Astrocyte of the hippocampus (primary cell): ENCODE data around the gene HOGA1.
A peak's percentile ranks its signal among the peaks of the same experiment; 100 is the strongest.
"Not testable (repeated sequence)": the region's sequence is repeated elsewhere in the genome, so short reads cannot be mapped to it uniquely, and the experiment has no call there.

ENCODE experiments used
- DNase-seq: peaks from one replicate; pipeline ENCODE4 v3.0.0; 2011; ENCODE audit warnings: low read depth, low spot score

Gene HOGA1

DNA sequence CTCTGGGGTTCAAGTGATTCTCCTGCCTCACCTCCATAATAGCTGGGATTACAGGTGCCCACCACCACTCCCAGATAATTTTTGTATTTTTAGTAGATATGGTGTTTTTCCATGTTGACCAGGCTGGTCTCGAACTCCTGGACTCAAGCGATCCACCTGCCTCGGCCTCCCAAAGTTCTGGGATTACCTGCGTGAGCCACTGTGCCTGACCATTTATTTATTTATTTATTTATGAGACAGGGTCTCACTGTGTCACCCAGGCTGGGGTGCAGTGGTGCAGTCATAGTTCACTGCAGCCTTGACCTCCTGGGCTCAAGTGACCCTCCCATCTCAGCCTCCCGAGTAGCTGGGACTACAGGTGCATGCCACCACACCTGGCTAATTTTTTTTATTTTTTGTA, 29.9 kb upstream of the HOGA1 start:
- not testable (repeated sequence) for DNase-seq

DNA sequence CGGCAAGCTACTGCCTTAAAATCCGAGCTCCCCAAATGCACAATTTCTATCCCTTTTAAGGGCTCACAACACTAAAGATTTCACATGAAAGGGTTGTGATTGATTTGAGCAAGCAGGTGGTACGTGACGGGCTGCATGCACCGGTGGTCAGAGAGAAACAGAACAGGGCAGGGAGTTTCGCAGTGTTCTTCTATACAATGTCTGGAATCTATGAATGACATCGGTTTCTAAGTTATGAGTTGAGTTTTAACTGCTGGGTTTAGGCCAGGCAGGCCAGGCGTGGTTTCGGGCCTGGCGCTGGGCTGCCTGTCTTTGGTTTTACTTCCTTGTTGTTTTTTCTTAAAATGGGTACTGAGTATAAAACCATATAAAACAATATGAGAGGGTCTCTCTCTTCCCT, 28.6 kb upstream of the HOGA1 start:
- not testable (repeated sequence) for DNase-seq

DNA sequence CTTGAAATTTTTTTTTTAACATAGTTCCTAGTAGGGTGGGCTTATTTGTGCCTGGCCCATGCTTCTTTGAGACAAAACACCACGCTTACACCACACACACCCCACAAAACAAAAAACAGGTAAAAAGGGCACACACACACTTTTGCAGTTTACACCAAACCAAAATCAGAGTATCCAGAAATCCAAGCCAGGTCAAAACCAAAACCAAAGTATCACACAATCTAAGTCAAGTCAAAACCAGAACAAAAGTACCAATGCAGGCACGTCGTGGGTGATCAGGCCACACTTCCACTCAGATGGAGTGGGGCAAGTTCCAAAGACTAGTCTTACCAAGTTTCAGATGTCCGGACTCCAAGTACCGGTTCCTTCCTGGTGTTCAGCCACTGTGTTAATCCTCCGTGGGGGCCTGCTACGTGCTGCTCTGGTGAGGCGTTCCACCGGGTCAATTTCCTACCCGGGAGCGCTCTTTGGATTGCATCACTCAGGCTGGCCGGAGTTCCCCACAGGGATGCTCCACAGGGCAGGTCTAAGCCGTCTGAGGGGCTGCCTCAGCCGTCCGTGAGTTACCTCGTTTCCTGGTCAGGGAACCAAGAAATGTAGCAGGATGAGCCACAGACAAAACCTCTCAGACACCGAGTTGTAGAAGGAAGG, 23.3 kb upstream of the HOGA1 start:
- DNase-seq: not testable (repeated sequence)

DNA sequence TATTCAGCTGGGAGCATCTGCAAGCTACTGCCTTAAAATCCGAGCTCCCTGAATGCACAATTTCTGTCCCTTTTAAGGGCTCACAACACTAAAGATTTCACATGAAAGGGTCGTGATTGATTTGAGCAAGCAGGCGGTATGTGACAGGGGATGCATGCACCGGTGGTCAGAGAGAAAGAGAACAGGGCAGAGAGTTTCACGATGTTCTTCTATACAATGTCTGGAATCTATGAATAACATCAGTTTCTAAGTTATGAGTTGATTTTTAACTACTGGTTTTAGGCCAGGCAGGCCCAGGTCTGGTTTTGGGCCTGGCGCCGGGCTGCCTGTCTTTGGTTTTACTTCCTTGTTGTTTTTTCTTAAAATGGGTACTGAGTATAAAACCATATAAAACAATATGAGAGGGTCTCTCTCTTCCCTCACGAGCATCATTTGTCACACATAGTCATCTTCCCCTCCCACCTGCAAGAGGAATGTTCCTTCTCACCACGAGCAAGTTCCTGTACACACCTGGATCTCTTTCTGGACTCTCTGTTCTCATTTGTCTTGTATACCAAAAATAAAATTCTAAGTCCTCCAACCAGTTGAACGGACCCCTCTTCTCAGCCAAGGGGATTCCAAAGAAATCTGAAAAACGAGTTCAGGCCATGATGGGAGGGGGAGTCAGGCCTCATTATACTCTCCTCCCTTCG, 22.7 kb upstream of the HOGA1 start:
- not testable (repeated sequence) for DNase-seq

DNA sequence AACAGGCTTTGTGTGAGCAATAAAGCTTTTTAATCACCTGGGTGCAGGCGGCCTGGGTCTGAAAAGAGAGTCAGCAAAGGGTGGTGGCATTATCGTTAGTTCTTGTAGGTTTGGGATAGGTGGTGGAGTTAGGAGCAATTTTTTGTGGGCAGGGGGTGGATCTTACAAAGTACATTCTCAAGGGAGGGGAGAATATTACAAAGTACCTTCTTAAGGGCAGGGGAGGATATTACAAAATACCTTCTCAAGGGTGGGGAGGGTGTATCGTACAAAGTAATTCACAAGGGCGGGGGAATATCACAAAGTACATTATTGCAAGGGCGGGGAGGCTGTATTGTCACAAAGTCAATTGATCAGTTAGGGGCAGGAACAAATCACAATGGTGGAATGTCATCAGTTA, 21.9 kb upstream of the HOGA1 start:
- DNase-seq: not testable (repeated sequence)

DNA sequence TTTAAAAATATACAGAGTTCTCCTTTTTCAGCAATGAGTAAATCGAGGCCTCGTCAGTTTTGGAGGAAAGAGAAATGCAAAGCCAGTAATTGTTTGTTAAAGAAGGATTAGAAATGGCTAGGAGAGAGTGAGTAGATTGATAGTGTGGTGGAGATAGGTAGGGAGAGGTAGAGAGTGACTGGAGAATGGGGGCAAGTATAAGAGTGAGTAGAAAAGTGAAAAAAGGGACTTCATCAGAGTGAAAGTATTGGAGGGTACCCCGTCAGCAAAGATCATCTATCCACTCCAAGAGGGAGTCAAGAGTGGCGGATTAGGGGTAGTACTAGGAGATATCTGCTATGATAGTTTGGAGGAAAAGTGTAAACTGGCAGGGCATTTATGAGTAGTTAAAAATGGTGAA, 20.9 kb upstream of the HOGA1 start:
- DNase-seq: no peak

DNA sequence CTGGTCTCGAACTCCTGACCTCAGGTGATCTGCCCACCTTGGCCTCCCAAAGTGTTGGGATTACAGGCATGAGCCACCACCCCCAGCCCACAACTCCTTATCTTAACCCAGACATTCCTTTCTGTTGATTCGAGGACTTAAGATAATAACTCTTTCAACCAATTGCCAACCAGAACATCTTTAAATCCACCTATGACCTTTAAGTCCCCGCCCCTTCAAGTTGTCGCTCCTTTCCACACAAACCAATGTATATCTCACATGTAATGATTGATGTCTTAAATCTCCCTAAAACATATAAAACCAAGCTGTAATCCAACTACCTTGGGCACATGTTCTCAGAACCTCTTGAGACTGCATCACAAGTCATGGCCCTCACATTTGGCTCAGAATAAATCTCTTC, 19.4 kb upstream of the HOGA1 start:
- DNase-seq: no peak

DNA sequence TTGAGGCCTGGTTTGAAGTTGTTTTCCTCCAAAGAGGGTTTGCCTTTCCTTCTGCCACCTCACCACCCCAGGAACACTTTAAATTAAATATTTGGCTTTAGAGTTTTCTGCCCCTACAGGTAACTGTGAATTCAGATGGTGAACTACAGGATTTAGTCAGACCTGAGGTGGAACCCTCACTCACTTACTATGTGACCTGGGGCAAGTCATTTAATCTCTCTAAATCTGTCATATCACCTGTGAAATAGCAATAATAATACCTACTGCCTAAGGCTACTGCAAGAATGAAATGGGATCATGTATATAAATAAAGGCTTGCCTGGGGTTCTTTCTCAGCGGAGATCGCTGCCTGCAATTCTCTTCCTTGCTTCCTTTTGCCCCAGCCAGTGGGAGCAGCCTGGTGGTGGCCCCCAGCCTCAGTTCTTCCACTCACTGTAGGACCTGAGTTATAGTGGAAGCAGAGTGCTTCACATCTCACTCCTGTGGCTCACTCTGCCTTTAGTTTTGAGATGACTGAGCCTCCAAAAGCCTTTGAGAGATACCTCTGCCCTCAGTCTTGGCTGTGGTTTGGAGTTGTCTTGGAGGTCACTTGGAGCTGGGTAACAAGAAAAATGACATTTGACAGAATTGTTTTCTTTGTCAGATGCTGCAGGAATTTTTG, 17.7 kb upstream of the HOGA1 start:
- no peak for DNase-seq

DNA sequence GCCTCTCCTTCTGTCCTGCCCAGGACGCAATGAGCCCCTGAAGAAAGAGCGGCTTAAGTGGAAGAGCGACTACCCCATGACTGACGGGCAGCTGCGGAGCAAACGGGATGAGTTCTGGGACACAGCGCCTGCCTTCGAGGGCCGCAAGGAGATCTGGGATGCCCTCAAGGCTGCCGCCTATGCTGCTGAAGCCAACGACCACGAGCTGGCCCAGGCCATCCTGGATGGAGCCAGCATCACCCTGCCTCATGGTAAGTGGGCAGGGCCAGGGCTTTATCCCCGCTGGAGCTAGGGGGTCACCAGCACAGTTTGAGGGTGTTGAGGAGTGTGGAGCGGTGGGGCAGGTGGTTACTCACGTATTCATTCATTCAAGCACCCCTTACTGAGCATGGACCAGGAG, 16.3 kb upstream of the HOGA1 start:
- DNase-seq: no peak

DNA sequence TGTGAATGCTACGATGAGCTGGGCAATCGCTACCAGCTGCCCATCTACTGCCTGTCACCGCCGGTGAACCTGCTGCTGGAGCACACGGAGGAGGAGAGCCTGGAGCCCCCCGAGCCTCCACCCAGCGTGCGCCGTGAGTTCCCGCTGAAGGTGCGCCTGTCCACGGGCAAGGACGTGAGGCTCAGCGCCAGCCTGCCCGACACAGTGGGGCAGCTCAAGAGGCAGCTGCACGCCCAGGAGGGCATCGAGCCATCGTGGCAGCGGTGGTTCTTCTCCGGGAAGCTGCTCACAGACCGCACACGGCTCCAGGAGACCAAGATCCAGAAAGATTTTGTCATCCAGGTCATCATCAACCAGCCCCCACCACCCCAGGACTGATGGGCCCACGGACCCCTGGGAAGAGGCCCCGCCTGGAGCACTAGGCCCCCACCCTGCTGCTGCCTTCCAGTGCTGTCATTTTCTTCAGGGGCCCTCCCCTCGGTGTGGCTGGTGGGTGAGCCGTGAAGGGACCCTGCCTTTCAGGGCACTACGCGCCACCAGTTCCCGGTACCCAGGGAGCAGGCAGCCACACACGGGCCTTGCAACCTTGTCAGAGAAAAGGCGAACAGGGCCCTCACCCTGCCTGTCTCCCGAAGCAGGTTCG, 13.9 kb upstream of the HOGA1 start:
- no peak for DNase-seq

DNA sequence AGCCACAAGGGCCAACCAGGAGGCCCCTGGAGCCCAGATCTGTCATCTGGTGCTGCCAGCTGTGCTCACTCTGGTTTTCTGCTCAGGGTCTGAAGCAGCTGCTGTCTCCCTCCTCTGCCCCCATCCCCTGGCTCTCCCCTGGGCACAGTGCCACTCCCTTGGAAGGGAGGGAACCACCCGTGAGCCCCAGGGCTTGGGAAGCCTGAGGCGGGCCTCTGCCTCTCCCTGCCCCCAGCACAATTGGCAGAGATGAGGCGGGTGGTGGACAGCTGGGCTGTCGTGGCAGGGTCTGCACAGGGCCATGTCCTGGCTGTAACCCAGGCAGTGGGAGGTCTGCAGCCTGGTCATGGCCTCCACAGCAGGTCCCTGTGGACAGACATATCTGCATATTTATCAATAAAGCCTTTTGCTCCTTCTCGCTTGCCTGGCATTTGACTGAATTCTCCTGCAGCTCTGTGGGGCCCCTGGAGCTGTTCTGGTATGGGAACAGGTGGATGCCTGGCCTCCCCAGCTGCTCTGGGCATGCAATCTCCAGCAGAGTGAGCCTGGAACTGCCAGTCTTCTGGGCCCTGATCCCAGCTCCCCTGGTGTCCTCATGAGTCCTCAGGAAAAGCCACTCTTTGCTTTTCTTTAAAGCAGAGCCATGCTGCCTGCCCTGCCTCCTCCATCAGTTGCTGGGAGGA, 13.3 kb upstream of the HOGA1 start:
- no peak for DNase-seq

DNA sequence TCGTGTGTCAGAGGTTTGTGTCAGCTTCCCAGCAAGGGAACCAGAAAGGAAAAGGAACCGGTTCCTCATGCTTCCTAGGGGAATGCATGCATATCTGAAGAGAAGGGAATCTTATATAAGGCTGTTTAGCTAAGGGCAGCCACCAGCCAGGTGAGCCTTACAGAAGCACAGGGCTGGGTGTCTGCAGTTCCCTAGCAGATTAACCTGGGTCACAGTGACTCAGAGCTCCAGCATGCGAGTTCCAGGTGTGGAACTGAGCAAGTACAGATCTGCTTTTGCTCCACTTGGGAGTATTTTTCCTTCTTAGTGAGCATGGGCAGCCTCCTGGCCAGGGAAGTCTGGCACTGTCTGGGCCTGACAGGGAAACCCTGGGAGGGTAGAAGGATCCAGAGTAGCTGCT, 12.6 kb upstream of the HOGA1 start:
- no peak for DNase-seq

DNA sequence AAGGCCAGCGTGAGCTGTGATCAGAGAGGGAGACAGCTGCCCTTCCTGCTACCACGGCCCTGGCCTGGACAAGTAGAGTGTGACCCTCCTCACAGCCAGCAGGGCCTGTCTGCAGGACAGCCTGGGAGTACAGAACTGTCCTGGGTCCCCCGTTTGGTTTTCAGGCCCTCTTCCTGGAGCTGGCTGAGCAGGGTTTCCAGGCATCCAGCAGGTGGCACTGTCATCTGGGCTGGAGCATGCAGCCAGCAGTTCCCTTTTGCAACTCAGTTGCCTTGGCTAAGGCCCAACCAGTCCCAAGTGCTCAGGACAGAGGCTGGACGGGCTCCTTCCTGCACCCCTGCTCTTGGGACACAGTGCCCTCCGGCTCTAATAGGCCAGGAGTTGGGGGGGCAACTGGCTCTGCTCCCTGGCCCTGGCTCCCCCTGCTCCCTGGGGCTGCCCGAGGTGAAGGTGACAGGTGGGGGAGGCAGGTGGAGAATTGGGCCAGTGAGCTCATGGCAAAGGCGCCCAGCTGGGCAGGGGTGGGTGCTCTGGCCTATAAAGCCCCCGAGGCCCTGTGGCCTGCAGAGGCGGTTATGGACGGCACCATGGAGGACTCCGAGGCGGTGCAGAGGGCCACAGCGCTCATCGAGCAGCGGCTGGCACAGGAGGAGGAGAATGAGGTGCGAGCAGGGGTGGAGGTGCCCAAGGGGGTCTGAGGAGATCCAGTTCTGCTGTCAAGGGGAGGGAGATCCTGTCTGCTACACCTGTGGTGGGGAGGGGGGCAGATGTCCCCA, 11.8 kb upstream of the HOGA1 start, which contains the start of gene ANKRD2:
Gene ANKRD2, plus strand, starts transcription at position 566 of the 776 bp plus-strand sequence. Its CDS starts 10 bp downstream, at position 576.
- DNase-seq: peak; percentile 85

DNA sequence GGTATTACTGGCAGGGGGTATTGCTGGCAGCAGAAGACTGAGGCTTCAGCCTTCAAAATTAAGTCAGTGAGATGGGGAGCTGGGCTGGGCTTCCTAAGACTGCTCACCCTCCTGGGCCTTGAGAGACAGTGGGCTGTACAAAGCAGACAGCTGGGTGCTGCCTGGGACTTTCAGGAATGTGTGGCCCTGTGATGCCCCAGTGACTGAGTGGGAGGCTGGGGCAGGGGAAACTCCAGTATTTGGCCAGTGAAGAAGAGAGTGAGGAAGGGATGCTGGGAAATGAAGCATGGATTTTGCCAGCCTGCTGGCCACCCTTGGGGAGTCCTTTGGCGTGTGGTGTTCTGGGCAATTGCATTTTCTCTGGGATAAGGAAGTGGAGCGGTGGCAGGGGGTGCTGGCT, 11.2 kb upstream of the HOGA1 start:
- DNase-seq: no peak

DNA sequence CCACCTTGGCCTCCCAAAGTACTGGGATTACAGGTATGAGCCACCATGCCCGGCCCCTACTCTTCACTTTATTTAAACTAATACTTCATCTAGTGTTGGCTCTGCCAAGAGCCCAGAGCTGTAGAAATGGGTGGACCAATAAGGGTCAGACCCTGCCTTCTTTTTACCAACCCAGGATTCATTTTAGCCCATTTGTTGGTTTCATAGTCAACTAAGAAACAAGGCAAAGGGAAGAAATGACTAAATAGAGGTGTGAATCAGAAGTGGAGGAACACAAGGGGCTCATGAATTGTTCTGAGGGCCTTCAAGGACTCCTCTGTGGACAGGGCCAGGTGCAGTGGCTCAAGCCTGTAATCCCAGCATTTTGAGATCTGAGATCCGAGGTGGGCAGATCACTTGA, 10.5 kb upstream of the HOGA1 start:
- DNase-seq: no peak

DNA sequence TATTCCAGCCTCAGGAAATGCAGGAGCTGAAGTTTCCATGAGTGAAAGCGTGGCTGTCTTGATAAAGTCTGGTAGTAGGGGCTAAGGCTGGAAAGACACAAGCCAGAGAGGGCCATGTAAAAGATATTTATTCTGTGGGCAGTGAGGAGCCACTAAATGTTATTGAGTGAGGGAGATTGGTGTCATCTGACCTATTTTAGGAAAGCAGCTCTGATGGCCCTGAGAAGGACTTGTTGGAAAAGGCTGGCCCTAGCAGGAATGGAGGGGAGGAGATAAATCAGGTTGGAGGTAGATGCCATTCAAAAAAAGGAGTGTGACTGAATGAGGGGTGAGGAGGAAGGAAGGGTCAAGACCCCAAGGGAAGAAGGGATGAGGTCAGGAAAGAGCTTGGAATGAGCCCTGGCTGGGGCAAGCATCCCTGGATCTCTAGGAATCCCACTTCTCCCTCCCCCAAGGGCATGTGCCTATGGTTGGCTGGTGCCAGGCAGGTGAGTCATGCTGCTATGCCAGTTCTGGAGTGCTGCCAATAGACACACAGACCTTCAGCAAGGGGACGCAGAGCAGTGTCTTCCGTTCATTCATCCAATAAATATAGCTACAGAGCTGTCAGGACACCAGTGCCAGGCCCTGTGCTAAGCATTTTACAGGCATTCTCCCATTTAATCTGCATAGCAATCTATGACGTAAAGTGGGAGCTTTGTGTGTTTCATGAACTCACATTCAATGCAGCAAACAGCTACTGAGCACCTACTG, 9.6 kb upstream of the HOGA1 start:
- peak; percentile 93 for DNase-seq

DNA sequence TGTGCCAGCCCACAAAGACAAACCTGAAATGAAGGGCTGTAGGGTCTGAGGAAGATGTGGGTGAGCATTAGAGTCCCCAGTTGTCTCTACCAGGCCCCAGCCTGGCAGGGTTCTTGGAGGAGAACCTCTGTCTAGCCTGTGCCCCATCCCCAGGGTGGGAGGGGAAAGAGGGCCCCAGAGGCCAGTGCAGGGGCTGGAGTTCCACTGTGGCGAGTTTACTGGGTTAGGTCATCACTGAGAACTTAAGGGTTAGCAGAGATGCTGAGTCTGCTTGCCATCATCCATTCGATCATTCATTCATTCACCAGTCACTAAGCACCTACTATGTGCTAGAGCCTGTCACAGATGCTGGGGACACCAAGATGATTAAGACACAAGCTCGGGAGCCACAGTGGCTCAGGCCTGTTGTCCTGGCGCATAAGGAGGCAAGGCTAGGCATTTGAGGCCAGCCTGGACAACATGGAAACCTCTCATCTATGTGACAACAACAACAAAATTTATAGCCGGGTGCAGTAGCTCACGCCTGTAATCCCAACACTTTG, 9.0 kb upstream of the HOGA1 start:
- DNase-seq: peak; percentile 27

DNA sequence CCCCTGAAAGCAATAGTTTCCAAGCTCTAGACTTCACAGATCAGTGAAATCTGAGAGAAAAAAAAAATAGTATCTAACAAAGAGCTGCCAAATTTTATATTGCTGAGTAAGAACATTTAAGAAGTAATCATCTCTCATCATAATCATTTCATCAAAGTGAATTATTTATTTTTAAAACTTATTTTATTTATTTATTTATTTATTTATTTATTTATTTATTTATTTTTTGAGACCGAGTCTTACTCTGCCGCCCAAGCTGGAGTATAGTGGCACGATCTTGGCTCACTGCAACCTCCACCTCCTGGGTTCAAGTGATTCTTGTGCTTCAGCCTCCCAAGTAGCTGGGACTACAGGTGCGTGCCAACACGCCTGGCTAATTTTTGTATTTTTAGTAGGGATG, 7.7 kb upstream of the HOGA1 start:
- DNase-seq: not testable (repeated sequence)

DNA sequence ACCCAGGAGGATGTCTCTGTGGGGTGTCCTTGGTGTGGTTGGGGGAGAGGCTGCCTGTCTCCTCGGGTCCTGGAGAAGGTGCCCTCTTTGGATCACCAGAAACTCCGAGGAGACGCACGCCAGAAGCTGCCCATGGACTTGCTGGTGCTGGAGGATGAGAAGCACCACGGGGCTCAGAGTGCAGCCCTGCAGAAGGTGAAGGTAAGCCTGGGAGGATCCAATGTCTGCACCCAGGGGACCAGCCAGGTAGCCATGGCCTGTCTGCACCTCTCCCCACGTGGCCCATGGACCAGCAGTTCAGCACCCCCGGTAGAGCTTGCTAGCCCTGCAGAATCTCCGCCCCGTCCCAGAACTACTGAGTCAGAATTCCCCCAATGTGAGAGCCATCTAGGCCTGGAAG, 6.5 kb upstream of the HOGA1 start:
- no peak for DNase-seq
